Epidermal melanocyte (primary cell): ENCODE data around the gene CKAP2L.
A peak's percentile ranks its signal among the peaks of the same experiment; 100 is the strongest.
"Not testable (repeated sequence)": the region's sequence is repeated elsewhere in the genome, so short reads cannot be mapped to it uniquely, and the experiment has no call there.

Experiments
- DNase-seq: peaks from one replicate; pipeline ENCODE4 v3.0.0; 2011; ENCODE audit warnings: low spot score; ENCODE audit not compliant: insufficient read length

CKAP2L gene

GRCh38 chr2:112727276-112728028 is 37.0 kb downstream of the CKAP2L start:
- DNase-seq, result no peak

GRCh38 chr2:112726487-112727190 is 37.8 kb downstream of the CKAP2L start:
- DNase-seq, result peak; percentile 92

DNA sequence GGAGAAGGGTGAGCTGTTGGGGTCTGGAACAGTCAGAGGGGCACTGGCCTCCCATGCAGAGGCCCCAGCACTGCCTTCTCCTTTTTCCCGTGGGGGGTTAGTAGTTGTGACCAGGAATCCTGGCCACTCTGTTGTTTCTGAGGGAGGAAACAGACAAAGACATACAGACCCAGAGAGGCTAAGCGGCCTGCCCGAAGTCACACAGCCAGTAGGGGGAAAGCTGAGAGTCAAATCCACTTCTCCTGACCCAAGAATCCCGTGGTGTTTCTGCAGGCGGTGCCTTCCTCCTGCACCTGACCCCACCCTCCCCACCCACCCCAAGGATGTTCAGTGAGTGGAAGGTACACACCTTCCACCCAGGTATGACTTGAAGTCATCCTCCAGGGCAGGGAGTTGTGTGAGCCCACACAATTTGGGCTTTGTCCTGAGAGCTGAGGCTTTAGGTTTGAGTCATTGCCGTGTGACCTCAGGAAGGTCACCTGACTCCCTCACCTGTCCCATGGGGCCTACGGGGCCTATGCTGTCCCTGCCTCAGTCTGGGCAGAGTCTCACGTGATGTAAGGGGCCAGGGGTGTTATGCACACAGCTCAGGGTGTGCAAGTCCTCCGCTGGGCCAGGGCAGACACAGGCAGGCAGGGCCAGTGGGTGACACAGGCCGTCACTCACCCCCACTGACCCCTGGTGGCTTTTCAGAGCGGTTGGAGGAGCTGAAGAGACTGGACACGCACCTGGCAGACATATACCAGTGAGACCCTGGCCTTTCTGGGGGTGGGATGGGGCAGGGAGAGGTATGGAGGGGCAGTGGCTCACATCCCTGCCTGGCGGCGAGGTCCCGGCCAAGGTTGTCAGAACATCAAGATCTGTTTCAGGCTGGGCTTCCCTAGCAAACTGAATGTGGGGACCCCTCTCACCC is 38.6 kb downstream of the CKAP2L start:
- DNase-seq, result no peak

GRCh38 chr2:112724591-112725525 is 39.6 kb downstream of the CKAP2L start:
- DNase-seq, result no peak

- DNase-seq, result no peak
Observed at GRCh38 chr2:112723995-112724394, 40.4 kb downstream of the CKAP2L start.

DNA sequence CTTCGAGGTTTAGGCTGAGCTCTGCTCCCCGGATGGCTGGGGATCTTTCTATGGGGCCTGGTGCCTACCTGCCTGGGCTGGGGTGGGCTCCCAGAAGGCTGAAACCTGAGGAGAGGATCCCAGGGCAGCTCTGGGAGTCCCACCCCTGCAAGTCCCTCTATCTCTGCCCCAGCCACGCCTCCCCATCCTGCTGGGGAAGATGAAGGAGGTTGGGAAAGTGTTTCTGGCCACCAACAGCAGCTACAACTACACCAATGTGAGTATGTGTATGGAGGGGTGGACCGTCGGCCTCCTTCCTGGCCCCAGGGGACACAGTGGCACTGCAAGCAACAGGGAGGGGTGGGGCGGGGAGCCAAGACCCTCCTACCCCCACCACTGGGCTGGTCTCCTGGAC is 40.9 kb downstream of the CKAP2L start:
- DNase-seq, result no peak

DNA sequence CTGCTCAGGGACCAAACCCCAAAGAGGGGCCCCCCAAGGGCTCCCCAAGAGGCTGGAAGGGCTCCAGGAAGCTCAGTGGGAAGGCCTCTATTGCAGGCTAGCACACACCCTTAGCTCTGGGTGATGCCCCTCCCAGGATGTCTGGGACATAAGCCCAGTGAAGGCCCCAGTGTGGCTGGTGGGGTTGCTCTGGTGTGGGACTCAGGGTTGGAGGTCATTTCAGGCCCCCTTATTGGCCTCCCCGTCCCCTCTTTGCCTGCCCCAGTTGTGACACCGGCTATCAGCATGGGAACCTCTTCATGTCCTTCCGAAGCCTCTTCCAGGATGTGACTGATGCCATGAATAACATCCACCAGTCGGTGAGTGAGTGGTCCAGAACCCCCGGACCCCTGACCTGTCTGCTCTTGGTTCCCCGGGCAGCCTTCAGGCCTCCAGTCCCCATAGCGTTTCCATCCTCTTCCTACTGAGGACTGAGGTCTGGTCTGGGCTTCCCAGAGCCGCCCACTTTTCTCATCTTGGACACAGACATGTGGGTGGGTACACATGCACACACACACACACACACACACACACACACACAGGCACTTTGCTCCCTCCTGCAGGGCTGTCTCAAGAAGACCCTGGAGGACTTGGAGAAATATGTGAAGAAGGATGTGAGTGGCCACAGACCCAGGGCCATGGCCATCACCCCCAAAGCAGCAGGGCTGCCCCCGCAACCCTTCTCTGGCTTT is 41.4 kb downstream of the CKAP2L start:
- DNase-seq, result no peak

GRCh38 chr2:112721819-112722522 is 42.4 kb downstream of the CKAP2L start:
- no peak for DNase-seq

GRCh38 chr2:112720785-112721184 is 43.6 kb downstream of the CKAP2L start, which contains the start of gene NT5DC4:
Gene NT5DC4, plus strand, starts transcription at chr2:112721020. Its CDS starts 60 bp downstream, at chr2:112721080.
- DNase-seq, result no peak

DNA sequence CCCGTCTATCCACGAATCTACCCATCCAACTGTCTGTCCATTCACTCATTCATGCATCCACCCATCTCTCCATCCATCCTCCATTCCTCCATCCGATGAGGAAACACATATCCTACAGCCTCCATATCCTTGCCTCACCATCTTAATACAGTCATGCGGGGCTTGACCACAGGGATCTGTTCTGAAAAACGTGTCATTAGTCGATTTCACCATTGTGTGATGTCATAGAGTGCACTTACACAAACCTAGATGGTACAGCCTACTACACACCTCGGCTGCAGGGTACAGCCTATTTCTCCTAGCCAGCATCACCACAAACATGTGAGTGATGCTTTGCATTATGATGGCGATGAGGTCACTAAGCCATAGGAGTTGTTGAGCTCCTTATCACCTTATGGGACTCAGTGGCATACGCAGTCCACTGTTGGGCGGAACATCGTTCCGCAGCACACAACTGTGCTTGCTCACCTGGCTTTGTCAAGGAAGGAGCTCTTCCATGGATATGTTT is 45.5 kb downstream of the CKAP2L start:
- DNase-seq, result no peak

GRCh38 chr2:112716826-112717352 is 47.5 kb downstream of the CKAP2L start:
- DNase-seq, result not testable (repeated sequence)

DNA sequence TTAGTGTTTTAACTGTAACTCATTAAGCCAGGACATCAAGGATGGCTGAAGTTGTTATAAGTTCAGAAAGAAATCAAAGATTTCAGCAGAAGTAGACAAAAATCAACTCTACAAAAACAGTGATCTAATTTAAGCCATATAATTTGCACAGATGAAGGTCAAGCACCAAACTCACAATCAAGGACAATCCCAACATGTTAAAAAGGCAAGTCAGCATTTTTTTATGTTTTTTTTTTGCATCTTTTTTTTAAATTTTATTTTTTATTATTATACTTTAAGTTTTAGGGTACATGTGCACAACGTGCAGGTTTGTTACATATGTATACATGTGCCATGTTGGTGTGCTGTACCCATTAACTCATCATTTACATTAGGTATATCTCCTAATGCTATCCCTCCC is 48.3 kb downstream of the CKAP2L start:
- not testable (repeated sequence) for DNase-seq

DNA sequence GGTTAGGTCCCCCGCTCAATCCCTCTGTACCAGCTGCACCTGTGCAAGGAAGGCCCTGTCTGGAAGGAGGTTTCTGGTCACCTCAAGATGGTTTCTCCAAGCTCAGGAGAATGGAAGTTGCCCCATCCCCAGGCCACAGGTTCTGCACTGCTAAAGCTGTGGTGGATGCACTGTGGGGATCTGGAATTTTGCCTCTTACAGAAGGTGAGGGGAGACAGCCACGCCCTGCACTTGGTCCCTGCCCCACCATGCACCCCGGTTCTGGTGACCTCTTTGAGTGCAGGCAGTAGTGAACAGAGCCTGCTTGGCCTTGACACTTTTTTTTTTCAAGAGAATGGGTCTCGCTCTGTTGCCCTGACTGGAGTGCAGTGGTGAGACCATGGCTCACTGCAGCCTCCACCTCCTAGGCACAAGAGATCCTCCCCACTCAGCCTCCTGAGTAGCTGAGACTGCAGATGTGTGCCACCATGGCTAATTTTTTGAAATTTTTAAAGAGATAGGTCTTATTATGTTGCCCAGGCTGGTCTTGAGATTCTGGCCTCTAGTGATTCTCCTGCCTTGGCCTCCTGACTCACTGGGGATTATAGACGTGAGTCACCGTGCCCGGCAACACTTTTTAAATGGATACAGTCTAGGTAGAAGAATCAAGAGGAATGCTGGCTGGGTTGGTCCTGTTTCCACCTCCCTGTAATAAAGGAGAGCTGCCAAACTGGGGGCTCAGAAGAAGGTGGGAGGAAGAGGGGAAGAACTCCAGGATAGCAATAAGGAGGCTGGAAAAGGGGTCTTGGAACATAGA is 49.4 kb downstream of the CKAP2L start:
- no peak for DNase-seq

GRCh38 chr2:112714331-112714730 is 50.1 kb downstream of the CKAP2L start:
- no peak for DNase-seq

GRCh38 chr2:112713926-112714325 is 50.5 kb downstream of the CKAP2L start:
- no peak for DNase-seq

DNA sequence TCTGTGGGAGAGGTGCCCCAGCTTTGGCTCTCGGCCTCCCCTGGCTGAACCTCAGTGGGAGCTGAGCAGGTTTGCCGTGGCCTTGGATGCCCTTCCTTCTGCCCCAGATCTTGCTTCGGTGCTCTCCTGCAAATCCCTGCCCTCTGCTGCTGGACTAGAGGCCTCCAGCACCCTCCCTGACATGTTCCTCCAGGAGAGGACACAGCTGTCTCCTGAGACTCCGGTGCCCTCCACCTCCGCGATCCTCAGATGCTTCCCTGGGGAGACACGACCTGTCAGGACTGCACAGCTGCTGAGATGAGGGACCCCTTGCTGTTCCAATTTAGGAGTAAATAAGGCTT is 50.9 kb downstream of the CKAP2L start:
- DNase-seq, result no peak

GRCh38 chr2:112712903-112713584 is 51.4 kb downstream of the CKAP2L start:
- DNase-seq, result no peak

DNA sequence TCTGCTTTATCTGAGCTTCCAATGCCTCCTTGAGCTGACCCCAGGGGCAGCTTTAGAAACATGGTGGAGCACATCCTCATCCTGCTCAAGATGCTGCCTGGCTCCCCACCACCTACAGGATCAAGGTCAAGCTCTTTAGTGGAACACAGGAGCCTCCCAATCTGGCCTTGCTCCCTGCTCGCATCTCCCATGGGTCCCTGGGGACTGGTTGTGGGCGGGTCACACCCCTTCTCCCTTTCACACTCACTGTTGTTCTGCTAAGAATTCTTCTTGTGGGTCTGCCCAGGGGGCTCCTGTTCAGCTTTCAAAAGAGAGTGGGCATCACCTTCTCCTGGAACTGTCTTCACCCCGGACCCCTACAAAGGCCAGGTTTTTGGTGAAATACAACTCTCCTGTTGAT is 51.9 kb downstream of the CKAP2L start:
- DNase-seq, result no peak
